IPS DF 6.9 (cell line): ENCODE data around the gene COA1.

Experiments
- DNase-seq: peaks from one replicate; pipeline ENCODE4 v3.0.0-alpha.2; 2013; ENCODE audit warnings: low read depth, low spot score
- H3K27ac ChIP-seq: one replicate; pipeline ENCODE4 v1.5.1; 2013; ENCODE audit warnings: low read length, control low read depth
- H3K27me3 ChIP-seq: 2 replicates; pipeline ENCODE4 v1.6.1; 2013; ENCODE audit warnings: mild to moderate bottlenecking, low read length; ENCODE audit not compliant: control insufficient read depth, insufficient read depth
- H3K36me3 ChIP-seq: 2 replicates; pipeline ENCODE4 v1.6.1; 2013; ENCODE audit warnings: low read length; ENCODE audit not compliant: control insufficient read depth, insufficient read depth
- H3K4me1 ChIP-seq: 2 replicates; pipeline ENCODE4 v1.6.1; 2013; ENCODE audit warnings: low read length; ENCODE audit not compliant: control insufficient read depth, insufficient read depth
- H3K4me3 ChIP-seq: 2 replicates; pipeline ENCODE4 v1.5.1; 2013; ENCODE audit warnings: mild to moderate bottlenecking, low read length
- H3K9me3 ChIP-seq: 2 replicates; pipeline ENCODE4 v1.6.1; 2013; ENCODE audit warnings: low read length, inconsistent platforms; ENCODE audit not compliant: control insufficient read depth, insufficient read depth
- WGBS: extraction: QIAGEN DNeasy Blood & Tissue Kit; methylation state at CpG from one replicate; pipeline ENCODE4 v1.1.7; 2013; ENCODE audit warnings: mixed read lengths, missing lambda C conversion rate; ENCODE audit not compliant: insufficient read length, insufficient coverage; 5-methylcytosine and 5-hydroxymethylcytosine counted together

The COA1 gene

DNA sequence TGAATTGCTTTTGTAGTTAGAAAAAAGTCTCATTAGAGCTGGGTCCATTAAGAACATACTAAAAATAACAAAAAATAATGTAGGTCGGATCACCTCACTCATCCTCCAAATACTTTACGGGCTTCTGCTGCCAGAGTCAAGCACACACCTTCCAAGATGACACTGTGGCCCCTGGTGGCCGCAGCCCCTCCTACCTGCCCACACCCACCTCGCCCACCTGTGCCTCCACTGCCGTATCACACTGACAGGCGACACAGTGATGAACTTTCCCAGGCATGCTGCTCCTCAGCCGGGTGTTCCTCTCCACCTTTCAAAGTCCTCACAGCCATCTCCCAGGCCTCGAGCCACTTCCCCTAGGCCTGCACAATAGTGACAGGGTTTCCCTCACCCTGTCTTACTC, 85.5 kb downstream of the COA1 start:
- Histone ChIP-seq H3K27ac (no peak overlapping the region), H3K9me3 (no peaks in the 10 kb centered on the region), H3K4me1 (peaks cover 10% of the 10 kb centered on the region; the same call in 1 of the 2 replicates), H3K36me3 (peaks cover 12% of the 10 kb centered on the region), H3K4me3 (no peak overlapping the region), H3K27me3 (no peaks in the 10 kb centered on the region)
- WGBS = no CpG with 5 or more reads among the region's 8 CpGs
- no peak for DNase-seq

DNA sequence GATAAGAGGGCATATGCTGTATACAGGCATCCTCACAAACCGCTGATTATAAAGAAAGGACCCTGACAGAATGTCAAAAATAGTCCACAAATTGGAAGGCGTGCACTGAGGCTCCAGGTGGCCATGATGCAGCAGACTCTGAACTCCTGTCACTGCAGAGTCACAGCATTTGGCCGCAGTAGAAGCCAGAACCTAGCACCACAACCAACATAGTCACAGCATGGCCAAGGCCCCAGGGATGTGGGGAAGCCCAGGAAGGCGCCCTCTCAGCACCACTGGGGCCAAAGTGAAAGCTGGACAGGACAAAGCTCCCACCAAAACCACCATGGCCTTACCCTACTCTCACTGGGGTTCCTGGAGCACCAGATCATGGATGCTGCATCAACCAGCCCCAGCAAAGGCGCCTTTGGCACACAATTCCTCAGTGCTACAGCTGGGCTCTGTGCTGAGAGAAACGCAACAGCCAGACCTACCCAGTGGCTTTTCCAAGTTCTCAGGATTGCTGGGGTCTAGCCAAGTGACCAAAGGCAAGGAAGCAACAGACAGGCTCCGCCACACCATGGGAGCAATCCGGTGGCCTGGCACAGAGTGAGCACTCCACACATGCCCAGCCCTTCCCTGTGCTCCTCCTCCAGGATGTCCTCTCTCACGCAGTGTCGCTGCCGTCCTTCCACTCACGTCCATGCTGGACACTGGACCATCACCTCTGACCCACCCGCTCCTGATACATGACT, 86.3 kb downstream of the COA1 start:
- H3K27me3 ChIP-seq = no peaks in the 10 kb centered on the region
- WGBS = no CpG with 5 or more reads among the region's 13 CpGs
- DNase-seq = no peak
- H3K9me3 ChIP-seq = no peaks in the 10 kb centered on the region
- peaks cover 8% of the 10 kb centered on the region; the same call in 1 of the 2 replicates for H3K4me1 ChIP-seq
- no peak overlapping the region for H3K27ac ChIP-seq
- no peak overlapping the region for H3K4me3 ChIP-seq
- H3K36me3 ChIP-seq = peaks cover 12% of the 10 kb centered on the region

DNA sequence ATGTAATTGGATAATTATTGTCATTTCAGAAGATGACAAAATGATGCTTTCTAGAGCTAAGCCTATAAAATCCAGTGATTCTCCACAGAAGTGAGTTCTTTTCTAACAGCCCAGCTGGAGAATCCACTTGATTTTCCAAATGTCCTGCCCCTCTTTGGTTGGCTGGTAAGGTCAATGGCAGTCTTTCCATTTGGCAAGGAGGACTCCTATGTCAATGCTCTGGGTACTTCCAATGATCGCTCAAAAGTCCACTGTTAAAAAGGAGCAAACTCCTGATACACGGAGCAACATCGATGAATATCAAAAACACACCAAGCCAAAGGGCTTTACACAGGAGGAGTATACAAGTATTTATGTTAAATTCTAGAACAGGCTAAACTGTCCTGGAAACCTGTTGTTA, 88.6 kb downstream of the COA1 start:
- no peak overlapping the region for H3K4me3 ChIP-seq
- no peaks in the 10 kb centered on the region for H3K27me3 ChIP-seq
- WGBS = no CpG with 5 or more reads among the region's 3 CpGs
- H3K36me3 ChIP-seq = peaks cover 17% of the 10 kb centered on the region
- H3K9me3 ChIP-seq = no peaks in the 10 kb centered on the region
- H3K4me1 ChIP-seq = no peaks in the 10 kb centered on the region
- no peak for DNase-seq
- no peak overlapping the region for H3K27ac ChIP-seq

DNA sequence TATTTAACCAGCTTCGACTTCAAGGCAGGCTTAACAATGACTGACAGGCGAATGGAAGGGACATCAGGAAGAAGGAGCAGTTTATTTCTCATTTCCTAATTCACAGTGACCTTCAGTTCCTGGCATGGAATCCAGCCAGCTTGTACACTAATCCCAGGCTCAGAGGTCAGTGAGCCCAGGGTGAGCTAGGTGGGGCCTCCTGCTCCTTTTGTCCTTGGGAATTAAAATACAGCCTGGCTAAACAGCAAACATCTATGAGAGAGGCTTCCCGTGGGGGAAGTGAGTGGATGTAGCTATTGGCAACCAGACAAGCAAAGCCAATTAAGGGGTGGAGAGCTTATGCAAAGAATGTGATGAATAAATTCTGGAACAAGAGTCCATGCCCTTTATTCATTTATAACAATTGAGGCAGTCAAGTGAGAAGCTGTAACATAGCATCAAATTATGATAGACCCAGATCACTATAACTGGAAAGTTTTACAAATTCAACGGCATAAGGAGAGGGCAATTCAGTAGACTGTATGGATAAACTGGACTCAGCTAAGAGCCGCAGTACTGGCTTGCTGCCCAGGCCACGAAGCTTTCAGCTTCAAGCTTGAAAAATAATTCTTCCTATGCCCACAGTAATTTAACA, 89.3 kb downstream of the COA1 start:
- H3K36me3 ChIP-seq = peaks cover 15% of the 10 kb centered on the region
- no peaks in the 10 kb centered on the region for H3K4me1 ChIP-seq
- H3K27me3 ChIP-seq = no peaks in the 10 kb centered on the region
- no peaks in the 10 kb centered on the region for H3K9me3 ChIP-seq
- DNase-seq = no peak
- no peak overlapping the region for H3K27ac ChIP-seq
- no CpG with 5 or more reads among the region's 6 CpGs for WGBS
- no peak overlapping the region for H3K4me3 ChIP-seq

DNA sequence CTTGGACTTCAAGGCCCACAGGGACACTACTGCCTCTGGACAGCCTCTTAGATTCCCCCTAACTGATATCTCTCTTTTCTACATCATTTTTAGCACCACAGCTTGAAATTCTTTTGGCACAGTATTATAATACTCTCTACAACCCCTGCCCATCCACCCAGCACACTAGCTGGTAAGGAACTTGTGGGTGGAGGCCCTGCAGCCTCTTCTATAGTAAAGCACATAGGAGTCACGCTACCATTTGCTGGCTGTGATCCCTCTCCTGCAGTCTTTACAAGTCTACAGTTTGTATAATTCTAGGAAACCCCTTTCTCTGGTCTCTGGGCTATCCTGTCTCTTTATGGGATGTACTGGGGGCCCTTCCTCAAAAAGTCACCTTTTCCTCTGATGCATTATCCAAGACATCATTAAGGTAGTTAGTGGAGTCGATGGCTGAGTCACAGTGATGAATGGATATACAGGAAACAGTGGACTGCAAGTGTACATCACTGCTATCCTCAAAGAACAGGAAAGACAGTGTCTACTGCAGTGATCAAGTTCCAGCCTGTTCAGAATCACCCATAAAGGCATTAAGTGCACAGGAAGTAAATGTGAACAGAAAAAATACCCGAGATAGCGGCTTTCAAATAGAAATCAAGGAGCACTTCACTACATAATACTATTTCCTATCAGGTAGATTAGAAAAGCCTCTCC, 92.1 kb downstream of the COA1 start:
- Histone ChIP-seq H3K27ac (no peak overlapping the region), H3K36me3 (peaks cover 7% of the 10 kb centered on the region; the same call in 1 of the 2 replicates)
- DNase-seq = no peak

DNA sequence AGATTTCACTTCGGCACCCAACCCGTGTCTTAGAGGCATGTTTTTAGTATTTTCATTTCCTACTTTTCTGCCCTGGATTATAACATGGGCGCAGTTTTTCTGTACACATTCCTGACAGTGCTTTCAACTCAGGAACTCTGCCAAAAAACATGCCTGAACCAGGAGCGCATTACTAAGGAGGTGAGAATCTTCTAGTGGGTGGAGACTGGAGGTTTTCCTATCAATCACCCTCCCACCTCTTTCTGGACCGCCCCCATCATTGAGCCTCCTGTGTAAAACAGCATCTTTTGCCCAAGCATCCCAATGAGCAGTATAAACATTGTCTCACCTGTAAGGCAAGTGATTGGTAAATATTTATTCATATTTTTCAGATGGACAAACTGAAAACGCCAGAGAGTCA, 93.2 kb downstream of the COA1 start:
- peaks cover 7% of the 10 kb centered on the region; the same call in 1 of the 2 replicates for H3K36me3 ChIP-seq
- H3K4me3 ChIP-seq = no peak overlapping the region
- H3K4me1 ChIP-seq = no peaks in the 10 kb centered on the region
- H3K9me3 ChIP-seq = no peaks in the 10 kb centered on the region
- no peak for DNase-seq
- WGBS = no CpG with 5 or more reads among the region's 6 CpGs
- no peaks in the 10 kb centered on the region for H3K27me3 ChIP-seq
- H3K27ac ChIP-seq = no peak overlapping the region

More for the DNA sequence above, 92.1 kb downstream of the COA1 start:
- H3K9me3 ChIP-seq = no peaks in the 10 kb centered on the region
- no CpG with 5 or more reads among the region's 4 CpGs for whole genome bisulfite sequencing
- H3K4me1 ChIP-seq = no peaks in the 10 kb centered on the region
- H3K27me3 ChIP-seq = no peaks in the 10 kb centered on the region
- no peak overlapping the region for H3K4me3 ChIP-seq

DNA sequence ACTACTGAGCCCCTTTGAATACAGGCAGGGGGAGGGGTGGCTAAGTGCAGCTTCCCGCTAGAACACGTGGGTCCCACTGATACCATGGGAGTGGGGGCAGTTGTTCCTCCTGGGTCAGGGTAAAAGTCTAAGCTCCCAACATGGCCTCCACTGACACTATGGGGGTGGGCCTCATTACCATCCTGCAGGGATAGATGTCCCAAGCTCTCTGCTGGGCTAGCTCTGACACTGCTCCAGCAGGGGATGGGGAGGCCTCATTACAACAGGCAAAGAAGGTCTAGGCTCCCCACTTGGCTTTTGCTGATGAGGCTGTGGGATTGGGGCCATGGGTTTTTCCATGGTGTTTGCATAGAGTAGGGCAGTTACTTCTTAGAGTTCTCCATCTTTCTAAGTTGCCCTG, 94.9 kb downstream of the COA1 start:
- no CpG with 5 or more reads among the region's 2 CpGs for WGBS
- no peaks in the 10 kb centered on the region for H3K27me3 ChIP-seq

DNA sequence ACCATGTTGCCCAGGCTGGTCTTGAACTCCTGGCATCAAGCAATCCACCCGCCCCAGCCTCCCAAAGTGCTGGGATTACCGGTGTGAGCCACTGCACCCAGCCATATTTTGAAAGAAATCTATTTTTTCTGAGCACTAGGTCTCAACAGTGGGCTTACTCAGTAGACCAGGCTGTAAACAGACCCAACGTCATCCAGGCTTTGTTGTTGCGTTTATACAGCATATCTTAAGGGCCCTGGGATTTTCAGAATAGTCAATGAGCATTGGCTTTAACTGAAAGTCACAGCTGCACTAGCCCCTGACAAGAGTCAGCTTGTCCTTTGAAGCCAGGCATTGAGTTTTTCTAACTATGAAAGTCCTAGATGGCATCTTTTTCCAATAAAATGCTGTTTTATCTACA, 96.6 kb downstream of the COA1 start:
- no peak for DNase-seq
- no peak overlapping the region for H3K27ac ChIP-seq
- no peaks in the 10 kb centered on the region for H3K27me3 ChIP-seq
- WGBS = no CpG with 5 or more reads among the region's 4 CpGs
- H3K4me3 ChIP-seq = no peak overlapping the region
- H3K36me3 ChIP-seq = peaks cover 7% of the 10 kb centered on the region; the same call in 1 of the 2 replicates
- H3K9me3 ChIP-seq = no peaks in the 10 kb centered on the region
- no peaks in the 10 kb centered on the region for H3K4me1 ChIP-seq

More for the DNA sequence above, 94.9 kb downstream of the COA1 start:
- H3K9me3 ChIP-seq = no peaks in the 10 kb centered on the region
- H3K27ac ChIP-seq = no peak overlapping the region
- no peaks in the 10 kb centered on the region for H3K4me1 ChIP-seq
- peaks cover 7% of the 10 kb centered on the region; the same call in 1 of the 2 replicates for H3K36me3 ChIP-seq
- DNase-seq = no peak
- no peak overlapping the region for H3K4me3 ChIP-seq

DNA sequence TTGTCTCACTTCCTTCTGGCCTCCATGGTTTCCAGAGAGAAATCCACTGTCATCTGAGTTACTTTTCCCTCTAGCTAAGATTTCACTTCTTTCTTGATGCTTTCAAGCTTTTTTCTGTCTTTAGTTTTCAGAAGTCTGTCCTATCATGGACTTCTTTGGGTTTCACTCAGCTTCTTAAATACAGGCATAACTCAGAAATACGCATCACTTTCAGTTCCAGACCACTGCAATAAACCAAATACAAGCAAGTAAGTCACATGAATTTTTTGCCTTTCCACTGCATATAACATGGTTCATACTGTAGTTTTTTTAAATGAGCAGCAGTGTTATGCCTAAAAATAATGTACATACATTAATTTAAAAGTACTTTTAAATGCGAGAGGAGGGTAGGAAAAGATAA, 97.8 kb downstream of the COA1 start:
- WGBS = no CpG with 5 or more reads among the region's 2 CpGs
- peaks cover 2% of the 10 kb centered on the region; the same call in 1 of the 2 replicates for H3K36me3 ChIP-seq
- no peaks in the 10 kb centered on the region for H3K9me3 ChIP-seq
- no peak for DNase-seq
- no peak overlapping the region for H3K27ac ChIP-seq
- no peaks in the 10 kb centered on the region for H3K4me1 ChIP-seq
- no peaks in the 10 kb centered on the region for H3K27me3 ChIP-seq
- no peak overlapping the region for H3K4me3 ChIP-seq

DNA sequence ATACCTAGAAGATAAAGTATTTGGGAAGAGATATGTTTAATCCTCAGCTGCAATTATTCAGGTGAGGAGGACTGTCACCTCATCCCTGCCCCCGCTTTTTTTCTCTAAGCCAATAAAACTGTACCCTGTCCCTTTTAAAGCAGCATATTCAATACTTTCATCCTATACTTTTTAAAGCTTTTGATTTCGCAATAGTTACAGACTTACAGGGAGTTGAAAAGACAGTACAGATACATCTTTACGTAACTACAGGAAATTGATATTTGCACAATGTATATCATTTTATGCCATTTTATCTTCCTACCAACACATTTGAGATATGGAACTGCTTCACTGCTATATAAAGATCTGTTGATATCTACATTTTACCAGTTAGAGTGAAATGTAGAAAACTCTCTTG, 98.8 kb downstream of the COA1 start:
- DNase-seq = no peak
- H3K36me3 ChIP-seq = peaks cover 2% of the 10 kb centered on the region; the same call in 1 of the 2 replicates
- no peak overlapping the region for H3K4me3 ChIP-seq
- no peak overlapping the region for H3K27ac ChIP-seq
- no peaks in the 10 kb centered on the region for H3K27me3 ChIP-seq
- no CpG with 5 or more reads among the region's 3 CpGs for WGBS
- H3K4me1 ChIP-seq = 0 out of 2 replicates have a peak, but pooled peaks cover under 1% of the 10 kb centered on the region
- H3K9me3 ChIP-seq = no peaks in the 10 kb centered on the region
